Activated T-cell treated with anti-CD3 and anti-CD28 coated beads for 48 hours (primary cell): Measurements from ENCODE around the gene SKA3.
"Not testable (repeated sequence)": the region's sequence is repeated elsewhere in the genome, so short reads cannot be mapped to it uniquely, and the experiment has no call there.

Experiments used
- DNase-seq: peaks from one replicate; pipeline ENCODE4 v3.0.0-alpha.2; 2020; ENCODE audit warnings: low read depth

Gene SKA3

DNA sequence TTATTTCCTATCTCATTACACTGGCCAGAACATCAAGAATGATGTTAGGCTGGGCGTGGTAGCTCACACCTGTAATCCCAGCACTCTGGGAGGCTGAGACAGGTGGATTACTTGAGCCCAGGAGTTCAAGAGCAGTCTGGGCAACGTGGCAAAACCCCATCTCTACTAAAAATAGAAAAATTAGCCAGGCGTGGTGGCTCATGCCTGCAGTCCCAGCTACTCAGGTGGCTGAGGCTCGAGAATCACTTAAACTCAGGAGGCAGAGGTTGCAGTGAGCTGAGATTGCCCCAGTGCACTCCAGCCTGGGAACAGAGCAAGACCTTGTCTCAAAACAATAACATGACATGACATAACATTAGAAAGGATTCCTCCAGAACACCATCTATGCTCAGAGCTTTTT, 10.7 kb downstream of the SKA3 start:
- not testable (repeated sequence) for DNase-seq

DNA sequence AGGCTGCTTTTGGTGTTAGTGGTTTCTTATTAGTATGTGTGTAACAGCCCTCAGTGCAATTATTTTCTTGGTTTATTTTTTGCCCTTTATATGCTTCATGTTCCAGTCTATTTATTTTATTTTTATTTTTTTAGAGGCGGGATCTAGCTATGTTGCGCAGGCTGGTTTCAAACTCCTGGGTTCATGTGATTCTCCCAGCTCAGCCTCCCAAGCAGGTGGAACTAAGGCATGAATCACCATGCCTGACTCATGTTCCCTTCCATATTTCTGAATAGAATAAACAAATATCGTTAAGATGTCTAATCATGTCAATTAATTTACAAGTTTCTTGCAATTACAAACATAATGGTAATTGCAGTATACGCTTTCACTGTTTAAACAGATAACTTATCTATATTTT, 11.7 kb downstream of the SKA3 start:
- no peak for DNase-seq

DNA sequence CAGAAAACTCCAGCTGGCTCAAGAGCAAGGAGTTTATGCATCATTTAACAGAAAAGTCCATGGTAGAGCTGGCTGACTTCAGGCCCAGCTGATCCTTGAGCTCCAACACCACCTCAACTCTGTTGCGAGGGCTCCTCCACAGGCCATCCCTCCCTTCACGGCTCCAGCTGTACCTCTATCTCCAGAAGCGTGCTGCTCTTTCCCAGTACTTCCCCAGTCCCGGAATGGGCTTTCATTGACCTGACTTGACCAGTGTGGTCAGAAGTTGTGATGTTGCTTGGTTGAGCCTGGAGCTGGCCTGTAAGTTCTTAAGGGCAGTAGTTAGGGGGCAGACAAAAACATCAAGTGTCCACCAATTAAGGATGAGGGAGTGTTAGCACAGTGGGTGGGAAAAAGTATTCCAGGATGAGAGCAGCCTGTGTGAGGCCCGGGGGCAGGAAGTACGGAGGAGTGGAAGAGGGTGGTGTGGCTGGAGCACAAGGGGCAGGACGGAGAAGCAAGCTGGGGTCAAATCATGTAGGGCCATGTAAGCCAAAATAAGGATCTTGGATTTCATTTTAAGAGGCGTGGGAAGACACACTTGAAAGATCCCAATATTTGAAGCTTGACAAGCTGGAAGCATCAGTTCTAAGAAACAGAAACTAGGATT, 24.0 kb downstream of the SKA3 start:
- no peak for DNase-seq

DNA sequence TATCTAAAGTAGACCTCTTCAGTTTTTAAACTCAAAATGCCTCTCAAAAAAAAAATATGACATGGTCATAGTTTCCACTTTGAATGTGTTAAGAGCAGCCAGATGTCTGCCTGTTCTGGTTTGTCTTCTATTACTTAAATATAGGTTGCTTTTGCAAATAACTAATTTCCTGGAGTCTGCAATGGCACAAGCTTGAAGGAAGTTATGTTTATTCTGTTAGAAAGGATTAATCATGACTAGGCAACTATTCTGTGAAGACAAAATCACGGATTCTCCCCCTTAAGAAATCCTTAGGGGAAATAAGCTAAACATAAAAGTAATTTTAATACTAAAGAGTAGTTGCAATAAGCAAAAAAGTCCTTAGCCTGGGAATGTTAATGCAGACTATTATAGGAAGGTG, 26.3 kb downstream of the SKA3 start:
- DNase-seq = no peak

DNA sequence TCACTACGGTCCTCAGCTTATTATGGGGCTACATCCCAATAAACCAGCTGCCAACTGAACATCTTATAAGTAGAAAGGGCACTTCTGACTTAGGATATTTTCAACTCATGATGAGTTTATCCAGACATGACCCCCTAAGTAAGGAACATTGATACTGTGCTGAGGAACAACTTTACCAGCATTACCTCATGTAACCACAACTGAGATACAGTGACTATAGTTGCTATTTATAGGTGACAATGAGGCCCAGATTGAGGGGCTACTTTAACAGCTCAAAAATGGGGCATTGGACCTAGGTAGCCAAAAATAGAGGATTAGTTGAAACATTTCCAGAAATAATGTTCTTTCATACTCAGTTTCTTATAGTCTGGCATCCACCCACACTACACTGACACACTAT, 26.8 kb downstream of the SKA3 start:
- DNase-seq = no peak

DNA sequence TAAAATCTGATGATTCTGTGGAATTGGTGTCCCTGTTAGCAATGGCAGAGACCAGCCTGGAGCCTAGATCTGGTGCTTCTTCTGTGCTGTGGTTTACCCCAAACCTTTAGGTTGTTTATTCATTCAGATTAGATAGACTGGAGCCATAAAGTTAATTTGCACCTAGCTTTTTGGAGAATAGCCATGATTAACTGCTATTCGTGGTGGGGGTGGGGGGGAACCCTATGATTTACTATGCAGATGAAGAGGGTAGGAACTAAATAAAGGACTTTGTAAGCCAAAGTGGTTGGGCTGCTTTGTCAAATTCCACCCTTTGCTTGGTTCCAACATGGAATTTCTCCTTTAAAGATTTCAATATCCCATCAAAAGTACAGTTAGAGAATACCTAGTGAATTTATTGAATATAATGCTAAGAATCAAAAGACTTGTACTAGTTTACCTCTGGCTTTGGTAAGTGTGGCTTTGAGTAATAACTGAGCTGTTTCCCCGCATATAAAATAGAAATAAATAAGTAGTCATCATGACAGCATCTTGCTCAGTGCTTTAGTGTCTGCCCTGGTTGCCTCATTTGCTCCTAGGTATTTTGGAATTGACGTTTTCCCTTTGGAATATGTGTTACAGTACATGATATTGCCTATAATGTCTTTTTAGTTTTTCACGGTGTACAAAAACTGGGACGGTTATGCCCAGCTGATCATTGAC, 27.6 kb downstream of the SKA3 start:
- DNase-seq = no peak

DNA sequence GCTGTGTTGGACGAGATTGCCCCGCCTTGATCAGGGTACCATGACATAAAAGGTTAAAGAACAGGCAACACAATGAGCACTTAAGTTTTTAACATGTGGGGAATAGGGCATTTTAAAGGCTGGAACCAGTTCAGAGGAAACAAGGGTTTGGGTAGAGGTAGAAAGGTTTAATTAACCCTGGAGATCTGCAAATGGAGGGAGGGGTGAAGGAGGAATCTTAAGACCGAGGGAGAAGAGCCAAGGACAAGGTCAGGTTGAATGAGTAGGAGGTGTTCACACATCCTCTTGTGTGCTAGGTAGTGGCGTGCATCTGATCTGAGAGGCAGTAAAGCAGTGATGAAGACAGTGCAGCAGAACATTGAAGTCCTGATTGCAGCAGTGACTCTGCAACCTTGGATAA, 28.5 kb downstream of the SKA3 start:
- DNase-seq = no peak

DNA sequence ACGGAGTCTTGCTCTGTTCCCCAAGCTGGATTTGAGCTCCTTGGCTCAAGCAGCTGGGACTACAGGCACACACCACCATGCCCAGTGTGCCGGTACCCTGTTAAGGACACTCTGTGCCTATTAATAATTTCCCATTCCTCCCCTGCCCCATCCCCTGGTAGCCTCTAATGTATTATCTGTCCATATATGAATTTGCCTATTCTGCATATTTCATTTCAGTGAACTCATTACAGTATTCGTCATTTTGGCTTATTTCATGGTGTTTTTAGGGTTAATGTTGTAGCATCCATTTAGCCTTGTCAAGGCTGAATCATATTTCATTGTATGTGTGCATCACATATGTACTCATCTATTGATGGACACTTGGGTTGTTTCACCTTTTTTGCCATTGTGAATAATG, 33.6 kb downstream of the SKA3 start:
- DNase-seq = no peak

DNA sequence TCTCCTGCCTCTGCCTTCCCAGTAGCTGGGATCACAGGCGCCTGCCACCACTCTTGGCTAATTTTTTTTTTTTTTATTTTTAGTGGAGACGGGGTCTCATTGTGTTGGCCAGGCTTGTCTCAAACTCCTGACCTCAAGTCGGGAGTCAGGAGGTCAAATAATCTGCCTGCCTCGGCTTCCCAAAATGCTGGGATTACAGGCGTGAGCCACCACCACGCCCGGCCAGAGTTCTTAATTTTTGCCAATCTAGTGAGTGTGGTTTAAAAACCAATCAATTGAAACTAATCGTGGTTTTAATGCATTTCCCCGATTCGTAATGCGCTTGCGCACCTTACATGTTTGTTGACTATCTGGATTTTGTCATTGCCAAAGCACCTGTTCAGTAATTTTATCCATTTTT, 37.0 kb downstream of the SKA3 start:
- DNase-seq = no peak

DNA sequence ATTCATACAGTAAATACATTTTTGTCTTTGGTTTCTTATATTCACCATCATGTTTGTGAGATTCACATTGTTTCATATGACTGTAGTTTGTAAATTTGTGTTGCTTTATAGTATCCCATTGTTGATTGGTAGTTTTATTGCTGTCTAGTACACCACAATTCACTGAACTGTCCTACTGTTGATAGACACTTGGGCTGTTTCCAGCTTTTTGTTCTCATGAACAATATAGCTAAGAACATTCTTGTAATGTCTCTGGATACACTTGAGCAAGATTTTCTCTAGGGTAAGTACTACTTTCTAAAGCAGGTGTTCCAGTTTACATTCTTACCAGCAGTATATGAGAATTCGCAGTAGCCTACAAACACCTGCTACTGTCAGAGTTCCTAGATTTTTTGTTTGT, 37.8 kb downstream of the SKA3 start:
- DNase-seq = no peak

DNA sequence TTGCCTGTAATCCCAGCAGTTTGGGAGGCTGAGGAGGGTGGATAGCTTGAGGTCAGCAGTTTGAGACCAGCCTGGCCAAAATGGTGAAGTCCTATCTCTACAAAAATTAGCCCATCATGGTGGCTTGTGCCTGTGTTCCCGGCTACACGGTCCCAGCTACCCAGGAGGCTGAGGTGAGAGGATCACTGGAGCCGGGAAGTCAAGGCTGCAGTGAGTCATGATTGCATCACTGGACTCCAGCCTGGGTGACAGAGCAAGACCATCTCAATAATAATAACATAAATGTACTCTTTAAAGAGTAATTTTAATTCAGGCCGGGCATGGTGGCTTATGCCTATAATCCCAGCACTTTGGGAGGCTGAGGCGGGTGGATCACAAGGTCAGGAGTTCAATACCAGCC, 38.7 kb downstream of the SKA3 start:
- DNase-seq = no peak

DNA sequence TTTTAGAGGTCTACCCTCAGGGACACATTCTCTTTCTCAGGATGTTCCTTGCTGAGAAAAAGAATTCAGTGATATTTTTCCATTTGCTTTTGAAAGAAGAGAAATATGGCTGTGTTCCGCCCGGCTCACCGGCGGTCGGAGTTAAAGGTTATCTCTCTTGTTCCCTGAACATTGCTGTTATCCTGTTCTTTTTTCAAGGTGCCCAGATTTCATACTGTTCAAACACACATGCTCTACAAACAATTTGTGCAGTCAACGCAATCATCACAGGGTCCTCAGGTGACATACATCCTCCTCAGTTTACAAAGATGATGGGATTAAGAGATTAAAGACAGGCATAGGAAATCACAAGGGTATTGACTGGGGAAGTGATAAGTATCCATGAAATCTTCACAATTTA, 40.5 kb downstream of the SKA3 start:
- DNase-seq = not testable (repeated sequence)

DNA sequence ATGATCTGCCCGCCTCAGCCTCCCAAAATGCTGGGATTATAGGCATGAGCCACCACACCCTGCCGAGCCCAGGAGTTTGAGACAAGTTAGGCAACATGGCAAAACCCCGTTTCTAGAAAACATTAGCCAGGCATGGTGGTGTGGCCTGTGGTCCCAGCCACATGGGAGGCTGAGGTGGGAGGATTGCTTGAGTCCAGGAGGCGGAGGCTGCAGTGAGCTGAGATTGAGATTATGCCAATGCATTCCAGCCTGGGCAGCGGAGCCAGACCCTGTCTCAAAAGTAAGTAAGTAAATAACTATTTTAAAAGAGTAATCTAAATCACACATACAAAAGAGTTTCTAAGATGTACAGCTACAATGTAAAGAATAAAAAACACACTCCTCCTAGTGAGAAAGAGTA, 41.9 kb downstream of the SKA3 start:
- DNase-seq = no peak

DNA sequence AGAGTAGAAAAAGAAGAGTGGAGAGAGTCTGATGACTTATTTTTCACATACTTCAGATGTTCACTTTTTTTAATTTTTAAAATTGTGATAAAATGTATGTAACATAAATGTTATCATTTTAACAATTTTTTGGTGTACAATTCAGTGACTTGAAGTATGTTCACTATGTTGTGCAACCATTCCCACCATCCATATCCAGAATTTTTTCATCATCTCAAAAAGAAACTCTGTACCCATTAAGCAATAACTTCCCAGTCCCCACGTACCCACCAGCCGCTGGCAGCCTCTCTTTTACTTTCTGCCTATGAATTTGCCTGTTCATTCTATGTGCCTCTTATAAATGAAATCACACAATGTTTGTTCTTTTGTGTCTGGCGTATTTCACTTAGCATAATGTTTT, 43.3 kb downstream of the SKA3 start:
- no peak for DNase-seq

DNA sequence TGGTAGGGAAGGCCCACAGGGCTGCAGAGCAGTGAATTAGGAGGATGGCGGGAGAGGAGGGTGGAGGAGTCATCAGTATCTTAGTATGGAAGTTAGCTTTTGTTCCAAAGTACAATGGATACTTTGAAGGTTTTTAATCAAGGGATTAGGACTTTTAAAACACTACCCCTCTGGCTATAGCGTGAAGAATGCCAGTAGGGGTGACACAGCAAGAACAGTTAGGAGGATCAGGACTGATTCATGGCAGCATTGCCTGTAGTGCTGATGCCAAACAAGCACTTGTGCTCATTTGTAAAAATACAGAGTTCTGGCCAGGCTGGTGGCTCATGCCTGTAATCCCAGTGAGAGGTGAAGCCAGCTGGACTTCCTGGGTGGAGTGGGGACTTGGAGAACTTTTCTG, 46.2 kb downstream of the SKA3 start:
- DNase-seq = no peak

DNA sequence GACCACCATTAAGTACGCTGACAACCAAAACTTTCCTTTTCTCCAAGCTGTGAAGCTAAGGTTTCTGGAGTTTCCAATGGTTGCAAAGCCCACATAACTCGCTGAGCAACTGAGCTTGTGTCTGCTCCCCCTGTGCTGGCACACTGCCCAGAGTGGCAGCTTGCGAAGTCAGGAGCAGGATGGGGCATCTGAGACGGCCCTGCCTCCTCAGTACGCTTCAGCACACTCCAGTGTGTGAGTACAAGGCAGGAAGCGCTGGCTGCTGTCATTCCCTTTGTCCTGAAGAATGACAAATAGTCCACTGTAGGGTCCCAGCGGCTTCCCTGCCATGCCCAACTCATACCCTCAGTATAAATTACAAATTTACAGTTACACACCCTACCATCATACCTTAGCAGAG, 51.5 kb downstream of the SKA3 start:
- no peak for DNase-seq

DNA sequence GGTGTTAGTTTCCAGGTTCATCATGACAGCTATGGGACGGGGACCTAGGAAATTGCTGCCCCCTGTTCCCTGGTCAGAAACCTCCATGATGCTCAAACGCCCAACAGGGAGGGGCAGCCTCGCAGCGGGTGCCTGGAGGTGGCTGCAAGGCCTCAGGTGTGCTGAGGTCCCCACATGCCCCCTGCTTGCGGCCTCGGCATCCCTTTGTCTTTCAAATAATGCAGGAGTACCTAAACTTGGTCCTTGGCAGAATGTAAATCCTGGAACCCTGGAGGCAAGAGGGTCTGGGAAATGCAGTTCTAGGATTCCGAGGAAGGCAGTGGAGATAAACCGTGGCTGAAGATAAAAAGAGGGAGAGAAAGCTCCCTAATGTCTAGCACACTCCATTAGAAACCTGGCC, 52.4 kb downstream of the SKA3 start:
- no peak for DNase-seq

DNA sequence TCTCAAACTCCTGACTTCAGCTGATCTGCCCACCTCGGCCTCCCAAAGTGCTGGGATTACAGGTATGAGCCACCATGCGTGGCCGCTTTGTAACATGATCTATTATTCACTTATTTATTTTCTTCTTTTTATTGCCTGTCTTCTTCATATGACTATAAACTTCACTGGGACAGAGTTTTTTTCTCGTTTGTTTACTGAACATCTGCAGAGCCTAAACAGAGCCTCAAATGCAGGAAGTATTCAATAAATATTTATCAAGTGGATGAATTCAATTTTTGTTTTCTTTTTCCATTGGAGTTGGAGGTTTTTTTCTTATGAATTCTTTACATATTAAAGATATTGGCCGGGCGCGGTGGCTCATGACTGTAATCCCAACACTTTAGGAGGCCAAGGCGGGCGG, 54.7 kb downstream of the SKA3 start:
- DNase-seq = no peak

DNA sequence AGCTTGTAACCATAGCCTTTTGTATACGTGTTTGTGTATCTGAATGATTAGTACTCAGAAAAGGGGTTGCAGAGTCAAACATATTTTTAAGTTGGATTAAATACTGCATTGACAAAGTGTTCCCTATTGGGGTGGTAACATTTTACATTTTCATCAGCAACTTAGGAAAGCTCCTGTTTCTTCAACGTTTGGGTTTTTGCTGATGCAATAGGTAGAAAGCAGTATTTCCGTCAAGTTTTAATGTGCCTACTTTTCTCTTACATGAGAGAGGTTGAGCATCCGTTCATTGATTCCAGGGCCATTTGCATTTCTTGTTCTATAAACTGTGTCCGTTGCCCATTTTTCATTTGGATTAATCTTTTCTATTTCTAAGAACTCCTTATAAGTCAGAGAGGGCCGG, 56.2 kb downstream of the SKA3 start:
- DNase-seq = no peak

DNA sequence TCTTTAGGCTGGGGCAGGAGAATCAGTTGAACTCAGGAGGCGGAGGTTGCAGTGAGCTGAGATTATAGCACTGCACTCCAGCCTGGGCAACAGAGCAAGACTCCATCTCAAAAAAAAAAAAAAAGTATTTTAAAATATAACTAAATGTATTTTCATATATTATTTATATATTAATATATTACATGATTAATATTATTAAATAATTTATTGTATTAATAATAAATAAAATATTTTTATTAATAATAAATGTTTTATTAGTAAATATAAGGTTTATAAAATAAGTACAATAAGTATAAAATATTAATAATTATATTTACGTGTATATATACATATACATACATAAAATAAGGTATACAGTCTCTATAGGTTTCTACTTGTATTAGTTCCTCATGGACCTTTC, 56.8 kb downstream of the SKA3 start:
- no peak for DNase-seq

DNA sequence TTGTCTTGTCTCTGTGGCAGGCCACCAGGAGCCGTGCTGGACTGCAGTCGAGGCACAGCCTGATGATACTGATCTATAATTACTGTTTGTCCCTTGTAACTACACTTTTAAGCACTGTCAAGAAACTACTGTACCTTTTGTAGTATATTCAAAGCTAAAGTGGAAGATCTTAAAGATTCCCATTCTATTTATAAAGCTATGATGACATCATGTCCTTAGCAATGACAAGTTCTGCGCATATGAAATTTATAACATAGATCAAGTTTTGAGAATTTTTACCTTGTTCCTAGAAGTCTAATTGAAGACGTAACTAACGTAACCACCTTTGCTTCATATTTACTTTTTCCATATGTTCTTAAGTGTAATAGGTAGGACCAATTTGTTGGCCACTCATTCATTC, 58.2 kb downstream of the SKA3 start:
- DNase-seq = no peak

DNA sequence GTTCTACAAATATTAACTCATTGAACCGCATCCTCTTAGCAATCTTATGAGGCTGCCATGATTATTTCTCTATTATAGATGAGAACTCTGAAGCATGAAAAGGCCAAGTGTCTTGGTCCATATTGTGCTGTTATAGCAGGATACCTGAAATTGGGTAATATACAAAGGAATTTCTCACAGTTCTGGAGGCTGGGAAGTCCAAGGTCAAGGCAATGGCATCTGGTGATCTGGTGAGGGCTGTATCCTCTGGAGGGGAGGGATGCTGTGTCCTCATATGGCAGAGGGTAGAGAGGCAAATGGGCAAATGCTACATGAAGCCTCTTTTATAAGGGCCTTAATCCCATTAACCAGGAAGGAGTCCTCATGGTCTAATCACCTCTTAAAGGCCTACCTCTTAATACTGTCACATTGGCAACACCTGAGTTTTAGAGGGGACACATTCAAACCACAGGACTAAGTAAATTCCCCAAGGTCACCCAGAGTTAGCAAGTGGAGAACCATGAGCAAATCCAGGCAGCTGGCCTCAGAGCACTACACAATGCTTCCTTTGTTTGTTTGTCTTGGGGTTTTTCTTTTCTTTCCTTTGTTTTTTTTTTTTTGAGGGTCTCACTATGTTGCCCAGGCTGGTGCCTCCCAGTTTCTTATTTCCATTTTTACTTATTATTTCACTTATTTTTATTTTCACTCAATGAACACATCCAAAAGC, 59.1 kb downstream of the SKA3 start:
- no peak for DNase-seq

DNA sequence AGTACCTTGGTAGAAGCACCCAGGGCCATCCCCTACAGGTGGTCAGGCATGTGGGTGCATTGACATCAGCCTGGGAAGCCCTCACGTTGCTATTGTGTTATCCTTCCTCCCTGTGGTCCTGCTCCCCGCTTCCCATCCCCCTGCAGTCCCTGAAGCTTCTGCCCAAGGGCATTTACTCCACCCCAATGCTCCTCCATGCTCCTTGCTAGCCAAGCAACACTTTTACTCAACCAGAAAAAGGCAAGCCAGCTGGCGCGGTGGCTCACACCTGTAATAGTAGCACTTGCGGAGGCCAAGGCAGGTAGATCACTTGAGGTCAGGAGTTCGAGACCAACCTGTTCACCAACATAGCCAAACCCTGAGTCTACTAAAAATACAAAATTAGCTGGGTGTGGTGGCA, 60.2 kb downstream of the SKA3 start:
- DNase-seq = no peak

DNA sequence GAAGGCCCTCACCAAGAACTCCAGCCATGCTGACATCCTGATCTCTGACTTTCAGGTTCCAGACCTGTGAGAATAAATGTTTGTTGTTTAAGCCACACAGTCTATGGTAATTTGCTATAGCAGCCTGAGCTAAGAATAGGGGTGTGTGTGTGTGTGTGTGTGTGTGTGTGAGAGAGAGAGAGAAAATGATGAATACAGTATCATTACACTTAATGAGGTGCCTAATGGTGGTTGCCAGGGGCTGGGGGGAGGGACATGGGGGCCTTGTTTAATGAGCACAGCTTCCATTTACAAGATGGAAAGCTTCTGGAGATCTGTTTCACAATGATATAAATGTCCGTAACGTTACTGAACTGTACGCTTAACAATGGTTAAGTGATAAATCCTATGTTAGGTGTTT, 61.1 kb downstream of the SKA3 start:
- no peak for DNase-seq
